DND-41 (cell line): ENCODE measurements around the gene KLHL4.

Experiments
- ATAC-seq: fragments of 200-7000 bp; cut with Tn5 transposase; 3 replicates; pipeline ENCODE4 v1.9.1; 2021; ENCODE audit warnings: low read depth; ENCODE audit not compliant: insufficient read depth
- DNase-seq: peaks from one replicate; pipeline ENCODE4 v3.0.0-alpha.2; 2020
- H2AFZ ChIP-seq: 2 replicates; pipeline ENCODE4 v1.6.0; 2012; ENCODE audit warnings: low read depth, low read length
- H3K27ac ChIP-seq: 2 replicates; pipeline ENCODE4 v1.5.1; 2012; ENCODE audit warnings: low read length, inconsistent platforms
- H3K27me3 ChIP-seq: fragments of 200-600 bp; sonication (generic); 2 replicates; pipeline ENCODE4 v1.6.0; 2012; ENCODE audit warnings: low read length, mild to moderate bottlenecking, inconsistent platforms; ENCODE audit not compliant: insufficient read depth, poor library complexity
- H3K36me3 ChIP-seq: 2 replicates; pipeline ENCODE4 v1.5.1; 2012; ENCODE audit warnings: low read length, inconsistent platforms; ENCODE audit not compliant: insufficient read depth
- H3K4me1 ChIP-seq: 2 replicates; pipeline ENCODE4 v1.5.1; 2012; ENCODE audit warnings: mild to moderate bottlenecking, low read length; ENCODE audit not compliant: insufficient read depth
- H3K4me2 ChIP-seq: 2 replicates; pipeline ENCODE4 v1.6.0; 2012; ENCODE audit warnings: mild to moderate bottlenecking, moderate library complexity, low read length, inconsistent platforms; ENCODE audit not compliant: insufficient read depth
- H3K4me3 ChIP-seq, 2 experiments: fragments of 200-600 bp in 1 of 2; shearing (Covaris generic) in 1 of 2; 2 replicates each; pipeline ENCODE4 v1.5.1; 2012 to 2016; ENCODE audit warnings: inconsistent platforms in 2 of 2, low read length in 2 of 2, mild to moderate bottlenecking in 2 of 2, low read depth in 1 of 2, moderate library complexity in 1 of 2
- H3K79me2 ChIP-seq: 2 replicates; pipeline ENCODE4 v1.6.0; 2012; ENCODE audit warnings: low read length, inconsistent platforms; ENCODE audit not compliant: insufficient read depth
- H3K9ac ChIP-seq: 2 replicates; pipeline ENCODE4 v1.6.0; 2012; ENCODE audit warnings: low read depth, mild to moderate bottlenecking, inconsistent platforms, low read length, moderate library complexity
- H3K9me3 ChIP-seq: 2 replicates; pipeline ENCODE4 v1.5.1; 2012; ENCODE audit warnings: low read length, moderate library complexity, mild to moderate bottlenecking, inconsistent platforms; ENCODE audit not compliant: insufficient read depth, severe bottlenecking
- H4K20me1 ChIP-seq: 2 replicates; pipeline ENCODE4 v1.6.0; 2012; ENCODE audit warnings: low read length; ENCODE audit not compliant: insufficient read depth
- EZH2 ChIP-seq: IDR thresholded peaks from 3 replicates; pipeline ENCODE4 v1.6.1; 2012; ENCODE audit warnings: borderline replicate concordance, low read depth, mild to moderate bottlenecking, moderate library complexity, low read length, inconsistent platforms; ENCODE audit not compliant: severe bottlenecking
- TF ChIP-seq, protein P1 (sequence below): IDR thresholded peaks from 2 replicates; pipeline ENCODE4 v1.5.1; 2012; ENCODE audit warnings: borderline replicate concordance, low read length, moderate library complexity, mild to moderate bottlenecking; ENCODE audit not compliant: poor library complexity, severe bottlenecking; ENCODE audit errors: extremely low read depth

KLHL4 gene

DNA sequence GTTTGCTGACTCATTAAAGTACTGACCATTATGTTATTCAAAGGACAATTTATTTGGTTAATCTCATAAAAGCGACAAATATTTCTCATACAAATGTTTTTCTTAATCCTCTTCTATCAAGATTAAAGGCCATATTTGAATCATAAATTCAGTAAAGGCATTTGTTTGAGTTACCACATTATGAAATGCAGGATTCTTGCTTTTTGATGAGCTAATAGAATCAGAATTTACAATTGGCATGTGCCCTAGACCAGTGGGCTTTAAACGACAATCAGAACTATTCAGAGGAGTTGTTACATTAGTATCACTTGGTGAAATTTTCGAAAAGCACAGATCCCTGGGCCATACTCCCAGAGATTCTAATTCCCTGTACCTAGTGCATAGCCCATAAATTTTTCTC lies 55.3 kb downstream of the KLHL4 start:
- Histone ChIP-seq H3K9ac (no peak overlapping the region), H4K20me1 (no peaks in the 10 kb centered on the region), H3K4me3 (no peak overlapping the region), H2AFZ (no peak overlapping the region), H3K79me2 (no peaks in the 10 kb centered on the region), H3K36me3 (no peaks in the 10 kb centered on the region), H3K4me2 (no peak overlapping the region), H3K4me1 (peaks cover 6% of the 10 kb centered on the region; the same call in 1 of the 2 replicates), H3K27ac (no peak overlapping the region), H3K9me3 (no peaks in the 10 kb centered on the region), H3K27me3 (no peaks in the 10 kb centered on the region)
- no peak for DNase-seq
- TF ChIP-seq EZH2 = no peak
- TF ChIP-seq, protein P1, sequence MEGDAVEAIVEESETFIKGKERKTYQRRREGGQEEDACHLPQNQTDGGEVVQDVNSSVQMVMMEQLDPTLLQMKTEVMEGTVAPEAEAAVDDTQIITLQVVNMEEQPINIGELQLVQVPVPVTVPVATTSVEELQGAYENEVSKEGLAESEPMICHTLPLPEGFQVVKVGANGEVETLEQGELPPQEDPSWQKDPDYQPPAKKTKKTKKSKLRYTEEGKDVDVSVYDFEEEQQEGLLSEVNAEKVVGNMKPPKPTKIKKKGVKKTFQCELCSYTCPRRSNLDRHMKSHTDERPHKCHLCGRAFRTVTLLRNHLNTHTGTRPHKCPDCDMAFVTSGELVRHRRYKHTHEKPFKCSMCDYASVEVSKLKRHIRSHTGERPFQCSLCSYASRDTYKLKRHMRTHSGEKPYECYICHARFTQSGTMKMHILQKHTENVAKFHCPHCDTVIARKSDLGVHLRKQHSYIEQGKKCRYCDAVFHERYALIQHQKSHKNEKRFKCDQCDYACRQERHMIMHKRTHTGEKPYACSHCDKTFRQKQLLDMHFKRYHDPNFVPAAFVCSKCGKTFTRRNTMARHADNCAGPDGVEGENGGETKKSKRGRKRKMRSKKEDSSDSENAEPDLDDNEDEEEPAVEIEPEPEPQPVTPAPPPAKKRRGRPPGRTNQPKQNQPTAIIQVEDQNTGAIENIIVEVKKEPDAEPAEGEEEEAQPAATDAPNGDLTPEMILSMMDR = no peak
- no peak for ATAC-seq

DNA sequence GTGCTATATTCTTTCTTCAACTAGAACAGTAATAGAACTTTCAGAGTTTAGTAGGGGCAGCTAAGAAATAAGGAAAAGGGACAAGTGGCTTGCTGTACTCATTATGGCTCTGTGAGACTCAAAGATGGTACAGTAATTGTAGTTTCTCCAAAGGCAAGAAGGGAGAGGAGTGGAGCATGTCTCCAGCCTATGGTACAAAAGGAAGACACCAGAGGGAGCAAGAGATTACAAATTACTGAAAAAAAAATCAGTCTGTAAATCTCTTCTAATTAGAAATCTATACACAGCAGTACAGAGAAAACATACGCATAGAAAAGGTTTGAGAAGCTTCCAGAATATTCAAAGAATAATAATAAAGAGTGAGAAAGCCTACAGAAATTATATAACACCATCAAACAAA lies 61.4 kb downstream of the KLHL4 start:
- Histone ChIP-seq H3K4me3 (no peak overlapping the region), H3K4me1 (no peaks in the 10 kb centered on the region), H3K79me2 (no peaks in the 10 kb centered on the region), H4K20me1 (no peaks in the 10 kb centered on the region), H3K27me3 (no peaks in the 10 kb centered on the region), H2AFZ (no peak overlapping the region), H3K9me3 (no peaks in the 10 kb centered on the region), H3K27ac (no peak overlapping the region), H3K36me3 (no peaks in the 10 kb centered on the region), H3K4me2 (no peak overlapping the region), H3K9ac (no peak overlapping the region)
- ATAC-seq = no peak
- no peak for DNase-seq
- no peak for TF ChIP-seq EZH2
- TF ChIP-seq, protein P1 = no peak

DNA sequence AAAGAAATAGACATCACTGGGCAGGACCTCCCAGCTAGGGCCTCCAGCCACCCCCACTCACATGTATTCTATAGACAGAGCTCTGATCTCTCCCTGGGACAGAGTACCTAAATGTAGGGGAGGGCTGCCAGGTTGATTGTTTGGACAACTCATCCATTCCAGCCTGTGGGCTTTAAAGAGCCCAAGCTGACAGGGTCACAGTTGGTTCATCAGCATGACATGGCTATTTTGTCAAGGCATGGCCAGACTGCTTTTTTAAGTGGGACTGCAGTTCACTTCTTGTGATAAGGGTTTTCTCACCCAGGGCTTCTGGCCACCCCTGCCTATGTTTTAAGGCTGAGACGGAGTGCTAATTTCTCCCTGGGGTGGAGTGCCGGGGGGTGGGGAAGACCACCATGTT lies 63.3 kb downstream of the KLHL4 start:
- no peak overlapping the region for H3K4me3 ChIP-seq
- no peaks in the 10 kb centered on the region for H4K20me1 ChIP-seq
- no peak overlapping the region for H3K27ac ChIP-seq
- DNase-seq = no peak
- H2AFZ ChIP-seq = no peak overlapping the region
- no peaks in the 10 kb centered on the region for H3K36me3 ChIP-seq
- no peak overlapping the region for H3K4me2 ChIP-seq
- no peaks in the 10 kb centered on the region for H3K9me3 ChIP-seq
- TF ChIP-seq, protein P1 = no peak
- no peak for TF ChIP-seq EZH2
- H3K9ac ChIP-seq = no peak overlapping the region
- H3K79me2 ChIP-seq = no peaks in the 10 kb centered on the region
- H3K4me1 ChIP-seq = no peaks in the 10 kb centered on the region
- ATAC-seq = no peak
- H3K27me3 ChIP-seq = no peaks in the 10 kb centered on the region

DNA sequence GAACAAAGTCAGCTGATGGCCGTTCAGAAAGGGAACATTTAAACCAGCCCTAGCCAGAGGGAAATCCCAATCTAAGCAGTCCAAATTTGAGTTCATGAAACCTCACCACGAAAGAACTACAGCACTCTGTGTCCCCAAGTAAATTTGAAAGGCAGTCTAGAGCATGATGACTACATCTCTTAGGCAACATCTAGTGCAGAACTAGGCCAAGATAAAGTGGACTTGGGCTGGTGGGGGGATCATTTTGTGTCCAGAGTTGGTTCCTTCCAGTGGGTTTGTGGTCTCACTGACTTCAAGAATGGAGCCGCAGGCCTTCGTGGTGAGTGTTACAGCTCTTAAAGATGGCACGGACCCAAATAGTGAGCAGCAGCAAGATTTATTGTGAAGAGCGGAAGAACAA lies 64.9 kb downstream of the KLHL4 start:
- H3K27me3 ChIP-seq = no peaks in the 10 kb centered on the region
- TF ChIP-seq EZH2 = no peak
- TF ChIP-seq, protein P1 = no peak
- no peaks in the 10 kb centered on the region for H4K20me1 ChIP-seq
- no peak overlapping the region for H2AFZ ChIP-seq
- H3K9me3 ChIP-seq = no peaks in the 10 kb centered on the region
- H3K27ac ChIP-seq = no peak overlapping the region
- H3K9ac ChIP-seq = no peak overlapping the region
- no peaks in the 10 kb centered on the region for H3K36me3 ChIP-seq
- no peaks in the 10 kb centered on the region for H3K4me1 ChIP-seq
- ATAC-seq (no peak), DNase-seq (no peak)
- H3K4me2 ChIP-seq = no peak overlapping the region
- H3K79me2 ChIP-seq = no peaks in the 10 kb centered on the region
- H3K4me3 ChIP-seq = no peak overlapping the region
